ENCODE results near the gene FHL2. TPM values are rescaled to one million over a fixed set of nuclear protein-coding genes. Genes with fewer than 3 reads are reported as not detected.
A peak's percentile ranks its signal among the peaks of the same experiment; 100 is the strongest.

The FHL2 gene
- total RNA-seq, 3 donors from 2014 or later, result 20.0 to 128 (median 98.2) TPM

DNA sequence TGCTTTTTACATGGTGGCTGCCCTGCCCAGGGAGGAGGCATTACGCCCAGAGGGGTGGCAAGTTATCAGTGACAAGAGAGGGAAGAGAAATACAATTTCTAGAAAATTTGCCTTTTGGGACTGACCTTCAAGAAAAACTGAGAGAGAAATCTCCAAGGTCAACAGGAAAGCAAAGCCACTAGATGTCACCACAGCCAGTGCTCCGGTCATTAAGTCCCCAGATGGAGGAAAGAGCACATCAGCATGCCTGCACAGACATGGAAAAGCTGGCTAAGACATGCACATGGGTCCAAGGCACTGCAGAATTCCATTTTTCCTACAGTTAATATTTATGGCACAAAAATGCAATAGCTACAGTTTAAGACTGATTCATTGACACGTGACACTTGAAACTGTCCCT is 21.0 kb downstream of the FHL2 start:
- Histone ChIP-seq H3K4me3 (no peak overlapping the region), H3K4me1 (peaks cover 0 to 23% of the 10 kb centered on the region in 2 donors), H3K27ac (peak overlapping the region in 1 of 2 donors; percentile 58), H3K9me3 (no peaks in the 10 kb centered on the region), H3K27me3 (no peaks in the 10 kb centered on the region), H3K36me3 (no peaks in the 10 kb centered on the region)
- intact Hi-C loops (cut with DNase I; ENCODE audit: low total_unique reads), result no loop called here
- TF ChIP-seq POLR2AphosphoS5 (IDR thresholded peaks at IDR 0.05) (no peak), POLR2A (IDR thresholded peaks at IDR 0.05) (no peak)
- TF ChIP-seq, protein P1, sequence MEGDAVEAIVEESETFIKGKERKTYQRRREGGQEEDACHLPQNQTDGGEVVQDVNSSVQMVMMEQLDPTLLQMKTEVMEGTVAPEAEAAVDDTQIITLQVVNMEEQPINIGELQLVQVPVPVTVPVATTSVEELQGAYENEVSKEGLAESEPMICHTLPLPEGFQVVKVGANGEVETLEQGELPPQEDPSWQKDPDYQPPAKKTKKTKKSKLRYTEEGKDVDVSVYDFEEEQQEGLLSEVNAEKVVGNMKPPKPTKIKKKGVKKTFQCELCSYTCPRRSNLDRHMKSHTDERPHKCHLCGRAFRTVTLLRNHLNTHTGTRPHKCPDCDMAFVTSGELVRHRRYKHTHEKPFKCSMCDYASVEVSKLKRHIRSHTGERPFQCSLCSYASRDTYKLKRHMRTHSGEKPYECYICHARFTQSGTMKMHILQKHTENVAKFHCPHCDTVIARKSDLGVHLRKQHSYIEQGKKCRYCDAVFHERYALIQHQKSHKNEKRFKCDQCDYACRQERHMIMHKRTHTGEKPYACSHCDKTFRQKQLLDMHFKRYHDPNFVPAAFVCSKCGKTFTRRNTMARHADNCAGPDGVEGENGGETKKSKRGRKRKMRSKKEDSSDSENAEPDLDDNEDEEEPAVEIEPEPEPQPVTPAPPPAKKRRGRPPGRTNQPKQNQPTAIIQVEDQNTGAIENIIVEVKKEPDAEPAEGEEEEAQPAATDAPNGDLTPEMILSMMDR (IDR thresholded peaks at IDR 0.05), result no peak
- no peak for DNase-seq (ENCODE audit: low spot score in 2 of 2)

DNA sequence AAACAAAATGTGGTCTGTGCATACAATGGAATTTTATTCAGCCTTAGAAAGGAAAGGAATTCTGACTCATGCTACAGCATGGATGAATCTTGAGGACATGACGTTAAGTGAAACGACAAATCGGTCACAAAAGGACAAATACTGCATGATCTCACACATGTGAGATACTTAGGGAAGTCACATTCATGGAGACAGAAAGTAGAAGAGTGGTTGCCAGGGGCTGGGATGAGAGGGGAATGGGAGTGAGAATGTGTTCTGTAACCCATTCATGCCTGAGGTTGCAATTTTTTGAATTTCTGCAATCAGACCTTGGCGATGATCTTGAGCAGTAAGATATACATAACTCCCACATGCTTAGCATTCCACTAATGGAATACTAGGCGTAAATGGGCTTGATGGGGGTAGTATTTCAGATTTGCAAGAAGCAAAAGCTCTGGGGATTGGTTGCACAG is 22.0 kb downstream of the FHL2 start:
- peak overlapping the region in 1 of 2 donors; percentile 96 for H3K27ac ChIP-seq
- no peak overlapping the region for H3K4me3 ChIP-seq
- no peaks in the 10 kb centered on the region for H3K27me3 ChIP-seq
- DNase-seq (ENCODE audit: low spot score in 2 of 2), result no peak
- peaks cover 0 to 23% of the 10 kb centered on the region in 2 donors for H3K4me1 ChIP-seq
- intact Hi-C loops (cut with DNase I; ENCODE audit: low total_unique reads), result no loop called here
- no peaks in the 10 kb centered on the region for H3K36me3 ChIP-seq
- no peak for TF ChIP-seq POLR2A (IDR thresholded peaks at IDR 0.05)
- TF ChIP-seq, protein P1 (IDR thresholded peaks at IDR 0.05), result no peak
- TF ChIP-seq POLR2AphosphoS5 (IDR thresholded peaks at IDR 0.05), result no peak
- no peaks in the 10 kb centered on the region for H3K9me3 ChIP-seq

DNA sequence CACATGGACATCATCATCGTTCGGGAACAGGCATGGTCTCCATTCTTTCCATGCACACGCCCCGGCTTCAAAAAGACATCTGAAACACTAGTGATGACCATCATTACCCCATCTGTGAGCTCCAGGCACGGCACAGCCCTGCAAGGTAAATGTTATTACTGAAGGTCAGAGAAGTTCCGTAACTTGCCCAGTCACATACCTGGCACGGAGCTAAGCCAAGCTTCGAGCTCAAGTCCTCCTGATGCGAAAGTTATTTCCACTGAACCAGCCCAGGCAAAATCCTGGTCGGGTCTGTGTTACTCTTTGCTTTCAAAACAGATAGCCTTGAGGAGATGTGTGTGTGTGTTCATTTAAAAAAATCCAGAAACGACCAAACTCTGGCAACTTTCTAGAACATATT is 22.8 kb downstream of the FHL2 start:
- Histone ChIP-seq H3K27ac (peak overlapping the region; percentile 48 to 96), H3K36me3 (no peaks in the 10 kb centered on the region)
- intact Hi-C loops (cut with DNase I; ENCODE audit: low total_unique reads), result no loop called here

DNA sequence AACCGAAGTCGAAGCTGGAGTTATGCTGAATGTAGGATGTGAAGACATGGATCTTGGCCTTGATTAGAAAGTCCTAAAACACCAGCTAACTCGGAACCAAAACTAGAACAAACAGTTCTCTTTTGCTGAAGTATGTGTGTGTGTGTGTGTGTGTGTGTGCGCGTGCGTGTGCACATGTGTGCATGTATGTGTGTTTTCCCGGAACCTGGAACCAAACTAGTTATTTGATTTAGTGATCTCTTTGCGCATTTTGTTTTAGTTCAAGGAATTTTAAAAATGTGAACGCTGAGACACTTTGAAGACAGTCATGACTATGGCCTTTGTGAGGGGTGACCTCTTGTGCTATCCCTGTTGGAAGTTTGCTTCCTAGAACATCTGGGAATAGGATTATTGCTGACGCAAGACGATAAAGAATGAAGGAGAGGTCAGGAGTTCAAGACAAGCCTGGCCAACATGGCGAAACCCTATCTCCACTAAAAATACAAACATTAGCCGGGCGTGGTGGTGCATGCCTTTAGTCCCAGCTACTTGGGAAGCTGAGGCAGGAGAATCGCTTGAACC is 23.8 kb downstream of the FHL2 start:
- peaks cover 0 to 22% of the 10 kb centered on the region in 2 donors for H3K4me1 ChIP-seq
- peak overlapping the region in 1 of 3 donors; percentile 31 for H3K4me3 ChIP-seq
- TF ChIP-seq, protein P1 (IDR thresholded peaks at IDR 0.05), result no peak
- TF ChIP-seq POLR2AphosphoS5 (IDR thresholded peaks at IDR 0.05) (peak; percentile 52 to 96 (median 73)), POLR2A (IDR thresholded peaks at IDR 0.05) (no peak)
- H3K27ac ChIP-seq, result peak overlapping the region; percentile 82 to 96
- no peaks in the 10 kb centered on the region for H3K36me3 ChIP-seq
- H3K9me3 ChIP-seq, result no peaks in the 10 kb centered on the region
- intact Hi-C loops (cut with DNase I; ENCODE audit: low total_unique reads), result no loop called here
- no peaks in the 10 kb centered on the region for H3K27me3 ChIP-seq
- no peak for DNase-seq (ENCODE audit: low spot score in 2 of 2)

More for the DNA sequence above, 22.8 kb downstream of the FHL2 start:
- Histone ChIP-seq H3K4me1 (peaks cover 0 to 23% of the 10 kb centered on the region in 2 donors), H3K4me3 (no peak overlapping the region), H3K27me3 (no peaks in the 10 kb centered on the region), H3K9me3 (no peaks in the 10 kb centered on the region)
- peak in 1 of 2 donors; percentile 64 for DNase-seq (ENCODE audit: low spot score in 2 of 2)
- TF ChIP-seq POLR2AphosphoS5 (IDR thresholded peaks at IDR 0.05) (no peak), POLR2A (IDR thresholded peaks at IDR 0.05) (no peak)
- TF ChIP-seq, protein P1 (IDR thresholded peaks at IDR 0.05), result no peak

DNA sequence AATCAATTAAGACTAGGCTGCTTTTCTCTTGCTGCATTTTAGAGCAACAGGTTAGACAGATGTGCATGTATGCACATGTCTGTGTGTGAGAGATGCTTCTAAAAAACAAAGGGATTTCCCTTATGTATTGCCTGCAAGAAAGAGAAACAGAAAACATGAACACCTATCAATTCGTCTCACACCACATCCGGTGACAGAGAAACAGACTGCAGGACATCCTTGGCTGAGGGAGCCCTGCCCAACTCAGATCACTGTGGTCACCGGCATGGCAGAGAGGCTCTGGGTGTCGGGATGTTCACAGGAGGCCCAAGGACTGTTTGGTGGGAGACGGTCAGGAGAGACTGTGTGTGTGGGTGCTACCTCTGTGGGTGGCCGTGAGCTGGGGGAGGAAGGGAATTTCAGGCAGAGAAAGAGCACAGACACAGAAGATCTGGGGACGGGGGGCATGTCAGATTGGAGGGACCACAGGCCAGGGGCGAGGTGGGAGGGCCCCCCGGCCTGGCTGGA is 24.9 kb downstream of the FHL2 start:
- H3K4me1 ChIP-seq, result peaks cover 0 to 16% of the 10 kb centered on the region in 2 donors
- intact Hi-C loops (cut with DNase I; ENCODE audit: low total_unique reads), result no loop called here
- peak overlapping the region; percentile 82 to 96 for H3K27ac ChIP-seq
- DNase-seq (ENCODE audit: low spot score in 2 of 2), result no peak
- no peaks in the 10 kb centered on the region for H3K27me3 ChIP-seq
- no peaks in the 10 kb centered on the region for H3K36me3 ChIP-seq
- H3K9me3 ChIP-seq, result no peaks in the 10 kb centered on the region
- peak overlapping the region in 1 of 3 donors; percentile 31 for H3K4me3 ChIP-seq
- TF ChIP-seq POLR2AphosphoS5 (IDR thresholded peaks at IDR 0.05) (no peak), POLR2A (IDR thresholded peaks at IDR 0.05) (no peak)
- TF ChIP-seq, protein P1 (IDR thresholded peaks at IDR 0.05), result no peak

Measured in breast epithelium (tissue), 4 donors.